Lung (tissue), 16 donors: ENCODE data around the gene FOXN1. TPM values are rescaled to one million over a fixed set of nuclear protein-coding genes. Genes with fewer than 3 reads are reported as not detected.
"Not testable (repeated sequence)": the region's sequence is repeated elsewhere in the genome, so short reads cannot be mapped to it uniquely, and the experiment has no call there.

Source experiments
- ATAC-seq: fragments of 200-7000 bp; cut with Tn5 transposase; one replicate; pipeline ENCODE4 v1.9.1; 2020; ENCODE audit warnings: moderate number of reproducible peaks; ENCODE audit not compliant: insufficient read depth, low FRiP score
- DNase-seq, 3 donors: peaks; one replicate each; pipeline ENCODE4 v3.0.0-alpha.2; 2013 to 2017
- H3K27ac ChIP-seq, 2 donors: one replicate each; pipeline ENCODE4 v1.5.1; 2013; ENCODE audit warnings: mild to moderate bottlenecking in 2 of 2, moderate library complexity in 2 of 2, control low read depth in 1 of 2, inconsistent platforms in 1 of 2, low read depth in 1 of 2, low read length in 1 of 2
- H3K27me3 ChIP-seq, 3 donors: one replicate each; pipeline ENCODE4 v1.5.1; 2013; ENCODE audit warnings: low read length in 2 of 3; ENCODE audit not compliant: control insufficient read depth in 3 of 3, insufficient read depth in 3 of 3
- H3K36me3 ChIP-seq, 4 donors: one replicate each; pipeline ENCODE4 v1.5.1; 2013; ENCODE audit warnings: low read length in 4 of 4, mild to moderate bottlenecking in 1 of 4, moderate library complexity in 1 of 4; ENCODE audit not compliant: control insufficient read depth in 4 of 4, insufficient read depth in 4 of 4
- H3K4me1 ChIP-seq, 5 donors: one replicate each; pipeline ENCODE4 v1.5.1; 2013; ENCODE audit warnings: low read length in 5 of 5, mild to moderate bottlenecking in 2 of 5, moderate library complexity in 1 of 5; ENCODE audit not compliant: control insufficient read depth in 5 of 5, insufficient read depth in 5 of 5
- H3K4me3 ChIP-seq: one replicate; pipeline ENCODE4 v1.5.1; 2013; ENCODE audit warnings: mild to moderate bottlenecking, control low read depth, moderate library complexity
- H3K9ac ChIP-seq, 2 donors: one replicate each; pipeline ENCODE4 v1.5.1; 2013; ENCODE audit warnings: low read length in 2 of 2, control low read depth in 1 of 2; ENCODE audit not compliant: insufficient read depth in 1 of 2
- H3K9me3 ChIP-seq, 4 donors: one replicate each; pipeline ENCODE4 v1.5.1; 2013; ENCODE audit warnings: low read length in 3 of 4, mild to moderate bottlenecking in 1 of 4, moderate library complexity in 1 of 4; ENCODE audit not compliant: control insufficient read depth in 4 of 4, insufficient read depth in 3 of 4
- CTCF ChIP-seq: IDR thresholded peaks from 2 replicates; pipeline ENCODE4 v1.5.1; 2012; ENCODE audit warnings: mild to moderate bottlenecking; ENCODE audit errors: control extremely low read depth, extremely low read depth
- WGBS, 2 donors: extraction: QIAGEN DNeasy Blood & Tissue Kit; methylation state at CpG; one replicate each; pipeline ENCODE4 v1.1.7; 2013; 5-methylcytosine and 5-hydroxymethylcytosine counted together
- long read RNA-seq, 5 donors: transcript quantifications; one replicate each; lab custom pipeline, GENCODE V29; 2026
- polyA plus RNA-seq, 2 donors: library from polyadenylated mRNA; stranded (reverse); fragments of 200-250 nt; gene quantifications; one replicate each; pipeline ENCODE4 v1.2.1, GENCODE V29; 2013
- total RNA-seq, 2 donors: library from RNA; depleted of rRNA in 1 of 2; stranded (reverse); fragments of >200 nt in 1 of 2; gene quantifications; one replicate each; pipeline ENCODE4 v1.2.1, GENCODE V29; 2014 to 2021
- donor health status: control.
- donor health status: control.
- donor health status: Bipolar disorder and iron deficiency.
- donor health status: healthy.
- donor health status: DM: yes; HTN: yes; CAD: no.

Gene FOXN1
- under 1 TPM in 1 of 2 donors, not detected in 1; 0.25 TPM for total RNA-seq
- under 1 TPM; 0.13 to 0.18 TPM for polyA plus RNA-seq
- long read RNA-seq, donor 1, result 0 reads
- long read RNA-seq, donor 2, result 0 reads
- long read RNA-seq, donor 3, result 0 reads
- long read RNA-seq, donor 4, result 0 reads
- long read RNA-seq, donor 5, result 0 reads

DNA sequence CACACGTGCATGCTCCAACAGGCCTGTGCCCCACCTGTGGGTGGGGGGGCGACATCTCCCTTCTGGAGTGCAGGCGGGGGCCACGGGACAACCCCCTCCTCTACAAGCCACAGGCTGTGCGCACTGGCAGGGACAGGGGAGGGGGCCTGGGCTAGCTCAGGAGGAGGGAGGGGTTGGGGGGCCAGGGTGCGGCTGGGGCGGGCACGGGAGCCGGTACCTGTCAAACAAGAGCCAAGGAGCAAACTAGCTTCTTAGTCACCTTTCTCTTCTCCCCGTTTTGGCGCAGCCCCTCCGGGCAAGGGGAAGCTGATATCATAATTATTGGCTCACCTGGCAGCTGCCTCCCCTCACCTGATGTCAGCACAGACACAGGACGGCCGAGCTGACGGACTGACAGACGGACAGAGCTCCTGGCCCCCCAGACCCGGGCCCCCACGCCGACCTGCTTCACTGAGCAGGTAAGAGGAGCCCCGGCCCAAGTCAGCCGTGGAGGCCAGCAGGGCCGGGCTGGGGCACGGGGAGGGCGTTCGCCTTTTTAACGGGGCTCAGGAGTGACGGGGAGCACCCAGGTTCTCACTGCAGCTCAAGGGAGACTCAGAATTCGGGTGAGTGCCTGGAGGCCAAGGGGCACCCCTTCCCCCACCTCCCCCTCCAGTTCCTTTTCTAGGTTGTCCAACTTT is at the start of gene FOXN1:
Gene FOXN1 (plus strand): TSS at position 363 of the 680 bp plus-strand sequence. CDS start 17,622 bp downstream, outside the sequence.
- no peak for ATAC-seq

GRCh38 chr17:28457890-28458289 is 48.3 kb upstream of the FOXN1 start:
- no peak for ATAC-seq

More for the DNA sequence above, at the start of gene FOXN1:
- no peak within 1 kb of the TSS for H3K9ac ChIP-seq
- peaks cover 0 to 8% (median 3%) of the 10 kb centered on the region in 3 donors for H3K27me3 ChIP-seq
- WGBS, 2 donors, result 77 to 84% methylated on average over 28 of the region's 28 CpGs
- no peaks in the 10 kb centered on the region for H3K9me3 ChIP-seq
- TF ChIP-seq CTCF, result no peak
- H3K4me1 ChIP-seq, result no peaks in the 10 kb centered on the region
- DNase-seq, result no peak
- H3K36me3 ChIP-seq, result no peaks in the 10 kb centered on the region
- H3K27ac ChIP-seq, result no peak within 1 kb of the TSS
- H3K4me3 ChIP-seq, result no peak within 1 kb of the TSS

DNA sequence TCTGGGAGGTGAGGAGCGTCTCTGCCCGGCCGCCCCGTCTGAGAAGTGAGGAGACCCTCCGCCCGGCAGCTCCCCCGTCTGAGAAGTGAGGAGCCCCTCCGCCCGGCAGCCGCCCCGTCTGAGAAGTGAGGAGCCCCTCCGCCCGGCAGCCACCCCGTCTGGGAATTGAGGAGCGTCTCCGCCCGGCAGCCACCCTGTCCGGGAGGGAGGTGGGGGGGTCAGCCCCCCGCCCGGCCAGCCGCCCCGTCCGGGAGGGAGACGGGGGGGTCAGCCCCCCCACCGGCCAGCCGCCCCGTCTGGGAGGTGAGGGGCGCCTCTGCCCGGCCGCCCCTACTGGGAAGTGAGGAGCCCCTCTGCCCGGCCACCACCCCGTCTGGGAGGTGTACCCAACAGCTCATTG is 47.3 kb upstream of the FOXN1 start:
- H3K36me3 ChIP-seq, H3K4me3 ChIP-seq, H3K9me3 ChIP-seq, H3K27ac ChIP-seq, H3K4me1 ChIP-seq, DNase-seq, ATAC-seq, H3K27me3 ChIP-seq, H3K9ac ChIP-seq: not testable (repeated sequence)
- WGBS, 2 donors, result 94% methylated on average over 19 to 31 of the region's 32 CpGs

More at GRCh38 chr17:28457890-28458289, 48.3 kb upstream of the FOXN1 start:
- Histone ChIP-seq H3K36me3 (no peaks in the 10 kb centered on the region), H3K27ac (no peak overlapping the region), H3K9ac (no peak overlapping the region), H3K4me1 (no peaks in the 10 kb centered on the region), H3K4me3 (no peak overlapping the region), H3K27me3 (no peaks in the 10 kb centered on the region), H3K9me3 (no peaks in the 10 kb centered on the region)
- 90 to 99% methylated on average over 6 of the region's 6 CpGs for WGBS, 2 donors
- TF ChIP-seq CTCF, result no peak
- no peak for DNase-seq

- Histone ChIP-seq H3K27ac (no peak overlapping the region), H3K36me3 (no peaks in the 10 kb centered on the region), H3K9ac (no peak overlapping the region), H3K4me3 (no peak overlapping the region), H3K4me1 (peaks cover 0 to 2% (median under 1%) of the 10 kb centered on the region in 5 donors), H3K27me3 (no peaks in the 10 kb centered on the region), H3K9me3 (peaks cover 0 to 2% (median 0%) of the 10 kb centered on the region in 4 donors)
- no peak for TF ChIP-seq CTCF
- DNase-seq (no peak), ATAC-seq (no peak)
- 91 to 94% methylated on average over 10 of the region's 10 CpGs for WGBS, 2 donors
Observed at GRCh38 chr17:28460901-28461300, 45.2 kb upstream of the FOXN1 start.
